Measurements from ENCODE around the gene GIGYF1. TPM values are rescaled to one million over a fixed set of nuclear protein-coding genes. Genes with fewer than 3 reads are reported as not detected.
A peak's percentile ranks its signal among the peaks of the same experiment; 100 is the strongest.

Gene GIGYF1
- total and polyA plus RNA-seq, 2 of the 13 experiments (the other 11 are each of a cell fraction or from before 2014, with no cell fraction given), result 7.6 to 16.1 TPM

DNA sequence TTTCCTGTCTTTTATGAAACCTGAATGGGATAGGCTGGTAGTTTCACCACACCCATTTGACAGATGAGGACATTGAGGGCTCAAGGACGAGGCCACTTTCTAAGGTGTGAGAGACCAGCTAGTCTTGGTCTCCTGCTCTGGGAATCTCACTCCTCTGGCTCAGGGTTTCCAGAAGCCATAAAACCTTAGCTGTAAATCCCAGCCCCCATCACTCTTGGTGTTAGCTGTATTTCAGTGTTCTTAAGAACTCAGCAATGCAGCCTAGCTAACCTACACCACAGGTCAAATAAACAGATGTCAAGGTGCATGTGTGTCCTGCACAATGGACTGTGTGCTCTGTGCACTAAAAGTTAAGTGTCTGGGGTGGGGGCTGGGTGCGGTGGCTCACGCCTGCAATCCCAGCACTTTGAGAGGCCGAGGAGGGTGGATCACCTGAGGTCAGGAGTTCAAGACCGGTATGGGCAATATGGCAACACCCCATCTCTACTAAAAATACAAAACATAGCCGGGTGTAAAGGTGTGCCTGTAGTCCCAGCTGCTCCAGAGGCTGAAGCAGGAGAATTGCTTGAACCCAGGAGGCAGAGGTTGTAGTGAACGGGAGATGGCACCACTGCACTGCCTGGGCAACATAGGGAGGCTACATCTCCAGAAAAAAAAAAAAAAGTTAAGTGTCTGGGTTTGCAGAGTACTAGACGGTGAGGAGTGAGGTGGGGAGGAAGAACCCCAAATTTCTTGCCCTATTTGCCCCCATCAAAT is 25.7 kb upstream of the GIGYF1 start (continued):
- TF ChIP-seq, protein P1, sequence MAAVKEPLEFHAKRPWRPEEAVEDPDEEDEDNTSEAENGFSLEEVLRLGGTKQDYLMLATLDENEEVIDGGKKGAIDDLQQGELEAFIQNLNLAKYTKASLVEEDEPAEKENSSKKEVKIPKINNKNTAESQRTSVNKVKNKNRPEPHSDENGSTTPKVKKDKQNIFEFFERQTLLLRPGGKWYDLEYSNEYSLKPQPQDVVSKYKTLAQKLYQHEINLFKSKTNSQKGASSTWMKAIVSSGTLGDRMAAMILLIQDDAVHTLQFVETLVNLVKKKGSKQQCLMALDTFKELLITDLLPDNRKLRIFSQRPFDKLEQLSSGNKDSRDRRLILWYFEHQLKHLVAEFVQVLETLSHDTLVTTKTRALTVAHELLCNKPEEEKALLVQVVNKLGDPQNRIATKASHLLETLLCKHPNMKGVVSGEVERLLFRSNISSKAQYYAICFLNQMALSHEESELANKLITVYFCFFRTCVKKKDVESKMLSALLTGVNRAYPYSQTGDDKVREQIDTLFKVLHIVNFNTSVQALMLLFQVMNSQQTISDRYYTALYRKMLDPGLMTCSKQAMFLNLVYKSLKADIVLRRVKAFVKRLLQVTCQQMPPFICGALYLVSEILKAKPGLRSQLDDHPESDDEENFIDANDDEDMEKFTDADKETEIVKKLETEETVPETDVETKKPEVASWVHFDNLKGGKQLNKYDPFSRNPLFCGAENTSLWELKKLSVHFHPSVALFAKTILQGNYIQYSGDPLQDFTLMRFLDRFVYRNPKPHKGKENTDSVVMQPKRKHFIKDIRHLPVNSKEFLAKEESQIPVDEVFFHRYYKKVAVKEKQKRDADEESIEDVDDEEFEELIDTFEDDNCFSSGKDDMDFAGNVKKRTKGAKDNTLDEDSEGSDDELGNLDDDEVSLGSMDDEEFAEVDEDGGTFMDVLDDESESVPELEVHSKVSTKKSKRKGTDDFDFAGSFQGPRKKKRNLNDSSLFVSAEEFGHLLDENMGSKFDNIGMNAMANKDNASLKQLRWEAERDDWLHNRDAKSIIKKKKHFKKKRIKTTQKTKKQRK (IDR thresholded peaks at IDR 0.05; ENCODE audit: low read length), result no peak
- TF ChIP-seq ZNF761 (CRISPR knock-in tag; conservative IDR thresholded peaks at IDR 0.05), result no peak; the same call in 1 of the 2 replicates
- no peak for TF ChIP-seq ZNF672 (CRISPR knock-in tag; IDR thresholded peaks at IDR 0.05)
- TF ChIP-seq SMAD3 (CRISPR knock-in tag; IDR thresholded peaks at IDR 0.05), result no peak
- peak; percentile 71; the same call in 1 of the 2 replicates for TF ChIP-seq MYC (CRISPR knock-in tag; IDR thresholded peaks at IDR 0.05; ENCODE audit: borderline replicate concordance)
- TF ChIP-seq CBX2 (IDR thresholded peaks at IDR 0.05; ENCODE audit: low read depth, low read length), result no peak
- TF ChIP-seq CBX2 (CRISPR knock-in tag; IDR thresholded peaks at IDR 0.05; ENCODE audit: low read depth), result no peak
- TF ChIP-seq ERF (CRISPR knock-in tag; IDR thresholded peaks at IDR 0.05), result peak; percentile 45; the same call in 1 of the 2 replicates
- TF ChIP-seq SRSF9 (IDR thresholded peaks at IDR 0.05; ENCODE audit: borderline replicate concordance, insufficient read depth, low read depth, low read length, poor library complexity, severe bottlenecking), result no peak
- no peak for TF ChIP-seq FOSL1 (CRISPR knock-in tag; IDR thresholded peaks at IDR 0.05; ENCODE audit: borderline replicate concordance)
- TF ChIP-seq ZNF460 (CRISPR knock-in tag; IDR thresholded peaks at IDR 0.05; ENCODE audit: borderline replicate concordance), result peak; percentile 94
- no peak for TF ChIP-seq ZNF670 (CRISPR knock-in tag; IDR thresholded peaks at IDR 0.05; ENCODE audit: borderline replicate concordance)
- TF ChIP-seq, protein P2, sequence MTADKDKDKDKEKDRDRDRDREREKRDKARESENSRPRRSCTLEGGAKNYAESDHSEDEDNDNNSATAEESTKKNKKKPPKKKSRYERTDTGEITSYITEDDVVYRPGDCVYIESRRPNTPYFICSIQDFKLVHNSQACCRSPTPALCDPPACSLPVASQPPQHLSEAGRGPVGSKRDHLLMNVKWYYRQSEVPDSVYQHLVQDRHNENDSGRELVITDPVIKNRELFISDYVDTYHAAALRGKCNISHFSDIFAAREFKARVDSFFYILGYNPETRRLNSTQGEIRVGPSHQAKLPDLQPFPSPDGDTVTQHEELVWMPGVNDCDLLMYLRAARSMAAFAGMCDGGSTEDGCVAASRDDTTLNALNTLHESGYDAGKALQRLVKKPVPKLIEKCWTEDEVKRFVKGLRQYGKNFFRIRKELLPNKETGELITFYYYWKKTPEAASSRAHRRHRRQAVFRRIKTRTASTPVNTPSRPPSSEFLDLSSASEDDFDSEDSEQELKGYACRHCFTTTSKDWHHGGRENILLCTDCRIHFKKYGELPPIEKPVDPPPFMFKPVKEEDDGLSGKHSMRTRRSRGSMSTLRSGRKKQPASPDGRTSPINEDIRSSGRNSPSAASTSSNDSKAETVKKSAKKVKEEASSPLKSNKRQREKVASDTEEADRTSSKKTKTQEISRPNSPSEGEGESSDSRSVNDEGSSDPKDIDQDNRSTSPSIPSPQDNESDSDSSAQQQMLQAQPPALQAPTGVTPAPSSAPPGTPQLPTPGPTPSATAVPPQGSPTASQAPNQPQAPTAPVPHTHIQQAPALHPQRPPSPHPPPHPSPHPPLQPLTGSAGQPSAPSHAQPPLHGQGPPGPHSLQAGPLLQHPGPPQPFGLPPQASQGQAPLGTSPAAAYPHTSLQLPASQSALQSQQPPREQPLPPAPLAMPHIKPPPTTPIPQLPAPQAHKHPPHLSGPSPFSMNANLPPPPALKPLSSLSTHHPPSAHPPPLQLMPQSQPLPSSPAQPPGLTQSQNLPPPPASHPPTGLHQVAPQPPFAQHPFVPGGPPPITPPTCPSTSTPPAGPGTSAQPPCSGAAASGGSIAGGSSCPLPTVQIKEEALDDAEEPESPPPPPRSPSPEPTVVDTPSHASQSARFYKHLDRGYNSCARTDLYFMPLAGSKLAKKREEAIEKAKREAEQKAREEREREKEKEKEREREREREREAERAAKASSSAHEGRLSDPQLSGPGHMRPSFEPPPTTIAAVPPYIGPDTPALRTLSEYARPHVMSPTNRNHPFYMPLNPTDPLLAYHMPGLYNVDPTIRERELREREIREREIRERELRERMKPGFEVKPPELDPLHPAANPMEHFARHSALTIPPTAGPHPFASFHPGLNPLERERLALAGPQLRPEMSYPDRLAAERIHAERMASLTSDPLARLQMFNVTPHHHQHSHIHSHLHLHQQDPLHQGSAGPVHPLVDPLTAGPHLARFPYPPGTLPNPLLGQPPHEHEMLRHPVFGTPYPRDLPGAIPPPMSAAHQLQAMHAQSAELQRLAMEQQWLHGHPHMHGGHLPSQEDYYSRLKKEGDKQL (CRISPR knock-in tag; IDR thresholded peaks at IDR 0.05; ENCODE audit: low read depth), result no peak
- TF ChIP-seq, protein P3, sequence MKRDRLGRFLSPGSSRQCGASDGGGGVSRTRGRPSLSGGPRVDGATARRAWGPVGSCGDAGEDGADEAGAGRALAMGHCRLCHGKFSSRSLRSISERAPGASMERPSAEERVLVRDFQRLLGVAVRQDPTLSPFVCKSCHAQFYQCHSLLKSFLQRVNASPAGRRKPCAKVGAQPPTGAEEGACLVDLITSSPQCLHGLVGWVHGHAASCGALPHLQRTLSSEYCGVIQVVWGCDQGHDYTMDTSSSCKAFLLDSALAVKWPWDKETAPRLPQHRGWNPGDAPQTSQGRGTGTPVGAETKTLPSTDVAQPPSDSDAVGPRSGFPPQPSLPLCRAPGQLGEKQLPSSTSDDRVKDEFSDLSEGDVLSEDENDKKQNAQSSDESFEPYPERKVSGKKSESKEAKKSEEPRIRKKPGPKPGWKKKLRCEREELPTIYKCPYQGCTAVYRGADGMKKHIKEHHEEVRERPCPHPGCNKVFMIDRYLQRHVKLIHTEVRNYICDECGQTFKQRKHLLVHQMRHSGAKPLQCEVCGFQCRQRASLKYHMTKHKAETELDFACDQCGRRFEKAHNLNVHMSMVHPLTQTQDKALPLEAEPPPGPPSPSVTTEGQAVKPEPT (CRISPR knock-in tag; IDR thresholded peaks at IDR 0.05; ENCODE audit: low read depth), result peak; percentile 24; the same call in 1 of the 2 replicates
- TF ChIP-seq ZZZ3 (CRISPR knock-in tag; IDR thresholded peaks at IDR 0.05; ENCODE audit: borderline replicate concordance), result no peak
- TF ChIP-seq, protein P4, sequence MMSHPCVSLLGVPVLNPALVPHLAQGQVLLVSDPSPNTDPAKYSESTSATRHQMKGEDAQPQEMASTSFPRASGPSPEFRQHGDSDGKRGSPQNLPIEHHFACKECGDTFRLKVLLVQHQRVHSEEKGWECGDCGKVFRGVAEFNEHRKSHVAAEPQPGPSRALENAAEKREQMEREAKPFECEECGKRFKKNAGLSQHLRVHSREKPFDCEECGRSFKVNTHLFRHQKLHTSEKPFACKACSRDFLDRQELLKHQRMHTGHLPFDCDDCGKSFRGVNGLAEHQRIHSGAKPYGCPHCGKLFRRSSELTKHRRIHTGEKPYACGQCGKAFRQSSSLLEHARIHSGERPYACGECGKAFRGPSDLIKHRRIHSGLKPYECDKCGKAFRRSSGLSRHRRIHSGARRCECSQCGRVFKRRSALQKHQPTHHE (CRISPR knock-in tag; IDR thresholded peaks at IDR 0.05; ENCODE audit: borderline replicate concordance), result peak; percentile 86

All from HepG2 (cell line).